Embryonic facial prominence (tissue), 1 donor: ENCODE data around the gene AKAP8.
"Not testable (repeated sequence)": the region's sequence is repeated elsewhere in the genome, so short reads cannot be mapped to it uniquely, and the experiment has no call there.

Experiments
- DNase-seq: peaks from one replicate; pipeline ENCODE4 v3.0.0-alpha.2; 2016; ENCODE audit errors: extremely low spot score

The AKAP8 gene

DNA sequence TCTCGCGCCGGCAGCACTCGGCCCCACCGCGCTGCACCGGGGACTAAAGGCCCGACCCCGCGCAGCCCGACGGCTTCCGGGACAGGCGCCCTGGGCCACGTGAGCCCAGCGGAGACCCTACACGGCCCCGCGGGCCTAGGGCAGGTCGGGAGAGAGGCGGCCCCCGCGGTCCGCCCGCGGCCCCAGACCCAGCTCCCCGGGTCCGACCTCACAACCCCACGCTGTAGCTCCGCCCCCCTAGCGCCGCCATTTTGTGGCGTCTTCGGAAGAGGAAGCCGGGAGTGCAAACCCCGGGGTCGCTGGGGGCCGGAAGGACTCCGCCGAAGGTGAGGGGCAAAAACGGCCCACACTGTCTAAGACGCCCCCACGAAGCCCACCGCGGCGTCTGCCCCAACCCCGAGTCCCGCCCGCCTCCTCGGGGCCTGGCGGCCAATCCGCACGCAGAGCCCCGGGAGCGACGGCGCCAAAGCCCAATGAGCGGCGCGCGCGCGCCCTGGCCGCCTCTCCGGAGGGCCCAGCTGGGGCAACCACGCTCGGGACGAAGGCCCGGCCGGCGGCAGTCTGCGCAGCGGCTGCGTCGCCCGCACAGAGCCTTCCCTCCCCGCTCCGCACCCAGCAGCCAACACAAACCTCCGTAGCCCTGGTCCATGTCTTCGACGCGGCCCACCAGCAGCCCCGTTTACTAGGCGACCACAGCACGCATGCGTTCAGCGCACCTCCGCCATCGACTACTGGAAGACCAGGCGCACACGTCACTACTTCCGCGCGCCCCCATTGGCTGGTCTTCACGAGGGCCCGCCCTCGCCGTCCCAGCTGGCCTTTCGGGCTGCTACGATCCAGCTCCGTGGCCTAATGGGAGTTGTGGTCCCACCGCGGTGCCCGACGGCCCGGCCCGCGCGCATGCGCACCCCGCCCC, at the start of gene AKAP8:
Gene AKAP8 (minus strand): TSS at position 705 of the 916 bp plus-strand sequence. CDS start 56 bp downstream, at position 649.
- DNase-seq: peak; percentile 98

DNA sequence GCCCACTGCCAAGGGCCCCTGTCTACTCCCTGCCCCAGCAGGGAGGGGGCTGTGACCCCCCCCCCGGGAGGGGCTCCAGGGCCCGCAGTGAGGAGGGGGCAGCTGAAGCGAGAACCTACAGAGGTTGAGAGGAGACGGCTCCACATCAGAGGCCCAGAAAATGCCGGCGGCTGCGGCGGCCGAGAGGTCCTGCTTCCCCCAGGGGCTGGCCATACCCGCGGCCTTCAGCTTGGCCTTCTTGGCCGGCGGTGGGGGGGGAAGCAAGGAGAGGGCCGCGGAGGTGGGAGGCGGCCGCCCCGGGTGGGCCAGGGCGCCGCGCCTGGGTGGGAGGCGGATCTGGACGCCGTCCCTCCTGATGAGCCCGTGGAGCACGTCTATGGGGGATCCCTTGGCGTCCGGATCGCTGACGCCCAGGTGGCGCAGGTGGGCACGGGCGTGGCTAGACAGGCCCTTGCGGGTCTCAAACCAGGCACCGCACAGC, 48.4 kb upstream of the AKAP8 start:
- DNase-seq: no peak

DNA sequence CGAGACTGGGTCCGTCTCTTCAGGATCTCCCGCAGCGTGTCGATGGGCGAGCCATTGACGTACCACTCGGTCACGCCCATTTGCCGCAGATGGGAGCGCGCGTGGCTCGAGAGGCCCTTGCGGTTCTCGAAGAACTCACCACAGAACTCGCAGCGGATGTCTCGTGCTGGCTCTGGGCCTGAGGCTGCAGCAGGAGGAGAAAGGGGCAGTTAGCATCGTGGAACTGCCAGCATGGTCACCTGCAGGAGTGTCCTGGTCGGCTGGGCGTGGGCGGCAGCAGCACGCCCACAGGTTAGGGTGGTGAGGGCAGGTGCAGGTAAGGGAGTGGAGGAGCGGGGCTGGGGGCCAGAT, 47.7 kb upstream of the AKAP8 start:
- no peak for DNase-seq

DNA sequence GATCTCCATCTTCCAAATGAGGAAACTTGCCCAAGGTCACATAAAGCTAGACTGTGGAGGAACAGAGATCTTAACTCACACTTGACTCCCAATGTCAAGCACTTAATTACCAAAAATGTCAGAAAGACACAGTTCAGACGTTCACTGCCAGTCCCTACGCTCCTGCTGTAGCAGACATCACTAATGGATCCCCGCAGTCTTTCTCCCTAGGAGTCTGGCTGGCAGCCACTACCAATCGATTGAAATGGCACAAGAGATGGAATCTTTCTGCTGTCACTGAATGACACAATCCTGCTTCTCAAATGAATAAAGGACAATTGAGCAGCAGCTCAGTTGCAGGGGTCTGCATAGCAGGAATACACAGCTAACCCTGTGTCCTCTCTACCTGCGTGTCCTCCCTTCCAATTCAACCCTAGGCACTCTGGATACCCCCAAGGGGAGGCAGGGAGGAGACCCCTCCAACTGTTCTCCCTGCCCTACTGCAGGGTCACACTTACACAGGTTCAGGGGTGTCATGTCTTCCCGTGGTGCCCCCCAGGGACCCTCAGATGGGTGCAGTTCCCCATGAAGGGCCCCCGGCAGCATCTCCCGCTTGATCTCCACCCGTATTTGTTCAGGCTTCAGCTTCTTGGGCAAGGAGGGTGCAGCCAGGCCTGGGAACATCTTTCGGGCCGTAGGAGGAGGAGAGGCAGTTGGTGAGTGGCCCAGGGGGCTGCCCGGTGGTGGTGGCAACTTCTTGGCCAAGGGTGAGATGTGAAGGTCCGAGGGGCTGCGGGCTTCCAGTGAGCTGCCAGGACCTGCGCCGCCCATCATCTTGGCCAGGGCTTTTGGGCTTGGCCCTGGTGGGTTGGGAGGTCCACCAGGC, 47.1 kb upstream of the AKAP8 start:
- no peak for DNase-seq

DNA sequence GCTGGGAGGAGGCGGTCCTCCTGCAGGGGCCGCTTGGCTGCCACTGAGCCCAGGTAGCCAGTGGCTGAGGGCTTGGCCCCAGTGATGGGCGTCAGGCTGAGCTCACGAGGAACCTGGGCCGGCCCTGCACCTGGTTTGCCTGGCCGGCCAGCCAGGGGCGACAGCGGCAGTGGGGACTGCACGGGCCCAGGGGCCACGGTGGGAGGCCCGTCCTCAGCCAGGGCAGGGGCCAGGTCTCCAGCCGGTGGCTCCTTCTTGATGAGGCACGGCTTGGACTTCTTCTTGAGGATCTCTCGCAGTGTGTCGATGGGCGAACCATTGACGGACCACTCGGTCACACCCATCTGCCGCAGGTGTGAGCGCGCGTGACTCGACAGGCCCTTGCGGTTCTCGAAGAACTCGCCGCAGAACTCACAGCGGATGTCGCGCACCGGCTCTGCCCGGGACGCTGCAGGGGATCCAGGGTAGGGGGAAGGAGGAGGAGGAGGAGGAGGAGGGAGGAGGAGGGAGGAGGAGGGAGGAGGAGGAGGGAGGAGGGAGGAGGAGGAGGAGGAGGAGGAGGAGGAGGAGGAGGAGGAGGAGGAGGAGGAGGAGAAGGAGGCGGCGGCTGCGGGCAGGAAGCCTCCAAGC, 45.8 kb upstream of the AKAP8 start:
- no peak for DNase-seq

DNA sequence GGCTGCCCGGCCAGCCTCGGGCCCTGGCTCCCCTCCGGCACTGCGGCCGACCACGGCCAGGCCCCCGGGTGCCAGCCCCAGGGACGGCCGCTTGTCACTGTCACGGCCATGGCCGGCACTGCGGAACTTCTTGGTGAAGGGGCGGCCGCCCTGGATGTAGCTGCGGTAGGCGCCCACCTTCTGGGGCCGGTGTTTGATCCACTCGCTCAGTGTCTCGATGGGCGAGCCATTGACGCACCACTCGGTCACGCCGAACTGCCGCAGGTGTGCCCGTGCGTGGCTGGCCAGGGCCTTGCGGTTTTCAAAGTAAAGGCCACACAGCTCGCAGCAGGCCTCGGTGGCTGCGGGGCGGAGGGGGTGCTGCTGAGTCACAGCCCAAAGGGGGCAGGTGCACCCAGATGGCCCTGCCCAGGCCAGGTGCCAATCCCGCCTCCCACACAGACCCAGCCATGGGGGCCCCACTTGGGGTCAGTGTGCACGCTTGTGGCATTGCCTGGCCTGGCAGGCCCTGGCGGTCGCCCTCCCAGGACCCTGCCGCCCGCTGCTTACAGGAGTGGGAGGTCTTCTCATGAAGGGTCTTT, 45.2 kb upstream of the AKAP8 start:
- no peak for DNase-seq

DNA sequence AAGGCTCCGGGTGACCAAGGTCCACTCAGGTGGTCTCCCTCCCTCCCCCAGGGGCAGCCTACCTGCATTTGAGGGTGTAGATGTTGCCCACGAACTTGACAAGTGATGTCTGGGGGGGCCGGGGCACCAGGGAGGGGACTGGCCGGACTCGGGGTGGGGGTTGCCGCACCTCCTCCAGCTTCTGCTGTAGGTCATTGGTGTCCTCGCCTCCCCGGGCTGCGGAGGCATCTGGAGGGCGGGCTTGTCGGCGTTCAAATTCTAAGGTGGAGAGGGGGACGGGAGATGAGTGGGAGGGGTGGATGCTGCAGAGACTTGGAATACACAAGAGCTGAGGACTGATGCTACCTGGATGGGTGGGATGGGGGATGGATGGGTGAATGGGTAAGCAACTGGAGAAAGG, 44.5 kb upstream of the AKAP8 start:
- no peak for DNase-seq

DNA sequence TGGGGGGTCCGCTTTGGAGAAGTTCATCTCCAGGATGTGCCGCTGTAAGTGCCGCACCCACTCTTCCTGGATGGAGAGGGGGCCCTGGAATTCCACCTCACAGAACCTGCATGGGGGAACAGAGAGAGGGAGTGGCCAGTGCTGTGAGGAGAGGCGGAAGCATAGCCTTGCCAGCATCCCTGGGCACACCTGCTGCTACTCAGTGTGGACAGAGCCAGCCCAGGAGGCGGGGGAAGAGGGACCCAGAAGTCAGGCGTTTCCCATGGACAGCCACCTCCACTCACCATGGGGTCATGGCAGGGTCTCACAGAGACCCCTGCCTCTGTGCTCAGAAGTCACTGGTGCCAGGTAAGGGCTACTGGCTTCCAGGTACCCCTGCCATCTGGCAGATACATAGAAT, 43.5 kb upstream of the AKAP8 start:
- no peak for DNase-seq

DNA sequence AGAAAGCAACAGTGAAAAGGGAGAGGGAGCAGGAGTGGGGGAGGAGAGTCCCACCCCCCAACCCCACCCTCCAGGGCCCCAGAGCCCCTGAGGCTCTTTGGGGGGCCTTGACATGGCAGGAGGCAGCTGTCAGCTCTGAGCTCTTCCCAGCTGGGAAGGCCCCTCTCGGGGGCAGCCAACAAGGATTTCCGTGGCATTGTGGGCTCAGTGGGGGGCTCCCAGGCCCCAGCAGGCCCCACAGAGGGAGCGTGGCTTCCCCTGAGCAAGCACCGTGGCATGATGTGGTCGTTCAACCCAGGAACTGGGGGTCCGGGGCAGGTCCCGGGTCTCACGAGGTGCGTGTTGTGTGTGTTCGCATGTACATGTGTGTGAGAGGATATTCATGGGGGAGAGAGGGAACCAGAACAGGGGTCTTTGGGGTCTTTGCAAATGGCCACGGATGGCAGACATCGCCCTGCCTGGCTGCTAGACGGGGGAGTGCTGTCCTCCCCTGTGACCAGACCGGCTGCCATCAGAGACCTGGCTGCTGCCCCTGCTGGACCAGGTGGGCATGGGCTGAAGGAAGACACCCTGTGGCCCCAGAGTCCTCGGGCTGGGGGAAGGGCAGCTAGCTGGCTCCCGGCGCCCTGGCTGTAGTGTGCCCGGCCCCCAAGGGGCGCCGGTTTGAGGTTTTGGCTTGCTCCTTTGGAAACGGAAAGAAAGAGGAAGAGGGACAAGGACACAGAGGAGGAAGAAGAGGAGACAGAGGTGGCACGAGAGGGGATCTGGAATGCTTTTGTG, 42.9 kb upstream of the AKAP8 start:
- no peak for DNase-seq

DNA sequence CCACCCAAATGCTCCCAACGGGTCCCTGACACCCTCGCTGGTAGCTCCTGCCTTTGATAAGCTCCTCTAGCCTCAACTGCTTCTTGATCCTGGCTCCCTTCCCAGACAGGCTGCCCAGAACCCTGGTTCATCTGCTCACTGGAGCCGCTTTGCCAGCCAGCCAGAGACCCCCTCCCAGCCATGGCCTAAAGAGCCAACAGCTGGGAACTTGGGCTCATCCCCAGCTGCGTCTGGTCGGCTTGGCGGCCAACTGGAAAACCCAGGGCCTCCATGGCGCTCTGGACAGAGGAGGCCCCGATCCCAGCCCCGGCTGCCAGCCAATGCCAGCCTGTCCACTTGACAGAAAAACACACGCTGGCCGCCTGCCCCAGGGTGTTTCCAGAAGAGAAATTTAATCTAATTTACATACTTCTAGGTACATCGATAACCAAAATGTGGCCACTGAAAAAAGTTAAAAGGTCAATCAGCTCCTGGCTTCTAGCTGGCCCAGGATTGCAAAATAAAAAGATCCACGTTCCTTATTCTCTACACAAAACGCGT, 42.2 kb upstream of the AKAP8 start:
- DNase-seq: no peak

DNA sequence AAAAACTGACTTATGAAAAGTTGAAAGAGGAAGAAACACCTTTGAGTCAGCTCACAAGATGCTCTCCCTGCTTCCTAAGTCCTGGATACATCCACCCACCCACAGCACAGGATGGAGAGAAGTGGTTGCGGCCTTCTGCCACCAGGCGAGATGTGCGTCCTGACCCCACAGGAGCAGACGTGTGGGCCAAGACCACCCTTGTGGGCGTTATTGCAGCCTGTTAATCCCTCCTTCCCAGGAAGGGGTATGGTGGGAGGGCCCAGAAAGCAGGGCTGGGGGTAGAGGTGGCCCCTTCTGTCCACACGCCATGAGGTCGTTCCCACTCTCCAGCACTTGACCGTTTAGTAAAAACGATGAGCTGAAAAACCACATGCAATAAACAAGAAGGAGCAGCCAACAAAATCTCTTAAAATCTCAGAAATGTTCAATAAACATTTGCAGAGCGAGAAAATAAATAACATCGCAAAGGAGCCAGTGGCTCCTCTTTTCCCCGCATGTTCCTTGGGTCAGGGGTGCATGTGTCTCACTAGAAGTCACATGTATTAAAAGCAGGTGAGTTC, 41.6 kb upstream of the AKAP8 start:
- DNase-seq: no peak

DNA sequence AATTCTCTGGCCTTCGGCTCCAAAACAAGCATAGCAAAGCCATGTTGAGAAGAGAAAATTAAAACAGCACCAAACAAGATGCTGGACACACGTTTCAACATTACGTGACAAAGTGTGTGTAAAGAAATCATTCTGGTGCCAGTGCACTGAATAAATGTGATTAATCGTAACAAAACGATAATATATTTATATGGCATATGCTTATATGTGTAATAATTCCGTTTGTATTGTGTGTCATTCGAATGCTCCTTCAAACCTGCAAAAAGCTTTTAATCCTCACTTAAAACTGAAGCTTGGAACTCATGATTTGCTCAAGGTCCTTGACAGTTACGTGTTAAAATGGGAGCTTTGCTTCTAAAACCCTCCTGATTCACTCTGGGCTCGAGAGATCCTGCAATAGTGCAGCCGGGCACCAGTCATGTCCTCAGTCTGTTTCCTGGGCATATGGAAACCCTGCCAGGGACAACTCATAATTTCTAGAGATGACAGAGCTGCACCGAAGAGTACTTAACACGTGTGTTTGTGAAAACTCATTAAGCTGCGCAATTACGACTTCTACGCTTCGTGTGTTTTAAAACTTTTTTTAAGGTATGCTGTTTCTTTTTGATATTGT, 39.9 kb upstream of the AKAP8 start:
- no peak for DNase-seq

DNA sequence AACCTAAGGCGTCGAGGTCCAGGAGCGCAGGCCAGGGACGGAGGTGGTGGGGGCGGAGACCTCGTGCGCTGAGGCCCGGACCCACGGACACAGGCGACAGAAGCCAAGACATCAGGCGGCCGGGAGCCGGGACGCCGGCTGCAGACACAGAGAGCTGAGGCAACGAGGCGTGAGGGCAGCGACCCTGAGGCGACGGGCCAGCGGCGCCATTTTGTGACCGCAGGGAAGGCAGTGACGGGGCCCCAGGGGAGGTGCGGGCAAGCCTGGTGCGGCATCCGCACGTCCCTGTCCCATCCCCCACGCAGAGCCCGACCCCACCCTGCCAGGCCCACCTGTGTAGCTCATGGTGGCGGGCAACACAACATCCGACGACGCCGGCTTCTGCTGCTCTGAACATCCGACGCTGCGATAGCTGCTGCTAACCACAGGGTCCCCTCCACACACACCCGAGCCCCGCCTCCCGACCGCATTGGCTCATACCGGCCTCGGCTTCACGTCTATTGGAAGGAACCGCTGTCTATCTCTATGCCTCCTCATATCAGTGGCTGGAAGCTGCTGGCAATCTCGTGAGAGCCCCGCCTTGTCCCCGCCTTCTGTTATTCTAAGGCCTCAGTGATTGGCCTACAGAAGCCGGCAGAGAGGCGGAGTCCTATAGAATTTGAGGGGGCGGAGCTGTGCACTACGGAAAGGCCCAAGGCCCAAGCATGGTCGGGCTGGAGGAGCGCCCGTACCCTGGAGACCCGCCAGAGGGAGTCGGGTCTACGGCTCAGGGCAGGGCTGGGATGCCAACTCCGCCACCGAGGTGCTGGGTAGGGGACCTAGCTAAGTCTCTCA, 39.2 kb upstream of the AKAP8 start, which contains the start of gene AKAP8L:
Gene AKAP8L (minus strand): TSS at position 410 of the 834 bp plus-strand sequence. CDS start 65 bp downstream, at position 345.
- peak; percentile 99 for DNase-seq

DNA sequence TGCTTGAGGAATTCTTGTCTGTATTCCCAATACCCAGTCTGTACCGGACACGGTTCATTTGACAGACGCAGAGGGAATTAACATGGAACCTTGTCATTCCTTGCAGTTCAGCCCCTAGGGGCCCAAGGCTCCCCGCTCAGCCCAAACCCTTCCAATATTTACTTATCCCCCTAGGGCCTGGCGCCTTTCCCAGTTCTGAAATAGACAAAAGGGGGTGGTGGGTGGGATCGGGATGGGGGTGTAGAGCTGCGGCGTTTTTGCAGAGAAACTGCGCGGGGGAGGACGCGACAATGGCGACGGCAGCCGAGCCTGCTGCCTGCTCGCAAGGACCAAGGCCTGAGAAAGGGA, 38.6 kb upstream of the AKAP8 start:
- no peak for DNase-seq

DNA sequence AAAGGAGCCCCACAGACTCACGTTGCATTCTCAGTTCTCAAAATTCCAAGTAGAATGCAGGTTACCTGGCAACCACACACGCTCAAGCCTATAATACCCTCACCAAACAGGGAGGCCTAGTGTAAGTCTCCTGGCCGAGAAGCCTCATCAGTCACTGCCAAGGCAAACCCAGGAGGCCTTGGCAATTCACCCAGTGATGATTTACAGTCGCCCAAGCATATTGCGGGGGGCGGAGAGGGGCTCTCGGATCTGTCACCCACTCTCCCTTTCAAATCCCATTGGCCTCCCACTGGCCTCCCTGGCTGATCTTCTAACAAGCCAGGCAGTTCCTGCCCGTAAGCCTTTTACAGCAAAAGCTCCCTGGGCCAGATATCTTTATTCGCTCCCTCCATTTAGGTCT, 38.1 kb upstream of the AKAP8 start:
- no peak for DNase-seq

DNA sequence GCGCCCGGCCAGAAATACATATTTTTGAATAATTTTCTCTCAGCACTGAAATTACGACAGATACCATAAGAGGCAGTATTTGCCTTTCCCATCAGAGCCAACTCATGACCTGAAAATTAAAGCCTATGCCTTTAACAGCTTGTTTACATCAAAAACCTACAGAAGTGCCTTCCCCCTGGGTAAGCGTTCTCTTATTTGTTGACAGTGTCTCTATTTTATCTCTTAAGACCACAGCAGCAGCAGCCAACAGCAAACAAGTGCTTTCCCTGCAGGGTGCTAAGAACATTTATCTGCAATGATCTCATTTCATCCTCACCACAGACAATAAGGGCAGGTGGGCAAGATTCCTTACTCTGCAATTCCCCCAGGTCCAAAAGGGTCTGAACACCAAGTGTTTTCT, 33.2 kb upstream of the AKAP8 start:
- DNase-seq: no peak

DNA sequence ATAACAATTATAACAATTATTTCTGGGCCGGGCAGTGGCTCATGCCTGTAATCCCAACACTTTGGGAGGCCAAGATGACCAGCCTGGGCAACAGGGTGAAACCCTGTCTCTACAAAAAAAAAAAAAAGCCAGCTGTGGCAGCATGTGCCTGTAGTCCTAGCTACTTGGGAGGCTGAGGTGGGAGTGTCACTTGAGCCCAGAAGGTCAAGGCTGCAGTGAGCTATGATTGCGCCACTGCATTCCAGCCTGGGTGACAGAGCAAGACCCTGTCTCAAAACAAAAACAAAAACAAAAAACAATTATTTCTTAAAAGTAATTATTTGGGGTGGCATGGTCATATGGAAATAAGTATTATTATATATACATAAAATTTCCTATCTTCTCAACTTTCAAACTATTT, 31.8 kb upstream of the AKAP8 start:
- DNase-seq: not testable (repeated sequence)

DNA sequence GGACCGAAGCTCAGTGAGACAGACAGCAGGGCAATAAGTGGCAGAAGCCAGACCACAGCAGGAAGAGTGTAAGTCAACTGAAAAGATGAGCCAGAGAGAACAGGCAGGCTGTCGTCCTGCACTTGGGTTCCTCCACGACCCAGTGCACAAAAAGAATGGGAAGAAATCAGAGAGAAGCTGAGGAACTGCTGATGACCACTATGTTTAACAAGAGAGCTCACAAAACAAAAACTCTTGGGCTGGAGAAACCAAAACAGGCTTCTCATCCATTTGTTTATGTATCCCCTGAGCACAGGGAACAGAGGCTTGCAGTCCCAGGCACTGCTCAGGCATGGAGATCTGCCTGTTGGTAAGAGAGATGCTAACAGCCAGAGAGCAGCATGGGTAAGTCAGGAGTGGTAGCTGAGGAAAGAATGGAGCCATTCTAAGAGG, 25.2 kb upstream of the AKAP8 start:
- DNase-seq: no peak
